ENCODE results near the gene RD3L. TPM values are rescaled to one million over a fixed set of nuclear protein-coding genes. Genes with fewer than 3 reads are reported as not detected.

The RD3L gene
- total RNA-seq, 3 donors from 2014 or later, result not detected

- H3K9me3 ChIP-seq, result no peaks in the 10 kb centered on the region
- H3K4me3 ChIP-seq, result no peak overlapping the region
- no peak for TF ChIP-seq CTCF (IDR thresholded peaks at IDR 0.05)
- ATAC-seq (peak; percentile 48), DNase-seq (peak in 2 of 3 donors; percentile 70 to 74)
- peaks cover 52% of the 10 kb centered on the region for H3K4me1 ChIP-seq (ENCODE audit: low read depth)
- no peaks in the 10 kb centered on the region for H3K36me3 ChIP-seq (ENCODE audit: low read depth)
- intact Hi-C loops (cut with DNase I, micrococcal nuclease), result no loop called here
Observed at GRCh38 chr14:103894034-103894722, 48.2 kb downstream of the RD3L start.

GRCh38 chr14:103892247-103892646 lies 50.1 kb downstream of the RD3L start:
- Histone ChIP-seq H3K36me3 (ENCODE audit: low read depth) (no peaks in the 10 kb centered on the region), H3K4me1 (ENCODE audit: low read depth) (peaks cover 47% of the 10 kb centered on the region), H3K9me3 (no peaks in the 10 kb centered on the region), H3K4me3 (no peak overlapping the region)
- peak; percentile 4 to 43 (median 23) for DNase-seq
- no peak for TF ChIP-seq CTCF (IDR thresholded peaks at IDR 0.05)
- no peak for ATAC-seq
- intact Hi-C loops (cut with DNase I, micrococcal nuclease), result no loop called here

GRCh38 chr14:103891667-103892215 lies 50.6 kb downstream of the RD3L start:
- no peaks in the 10 kb centered on the region for H3K9me3 ChIP-seq
- intact Hi-C loops (cut with DNase I, micrococcal nuclease), result no loop called here
- H3K36me3 ChIP-seq (ENCODE audit: low read depth), result no peaks in the 10 kb centered on the region
- no peak for TF ChIP-seq CTCF (IDR thresholded peaks at IDR 0.05)
- H3K4me1 ChIP-seq (ENCODE audit: low read depth), result peaks cover 51% of the 10 kb centered on the region
- ATAC-seq, result no peak
- DNase-seq, result peak; percentile 5 to 39 (median 33)
- H3K4me3 ChIP-seq, result no peak overlapping the region

GRCh38 chr14:103890821-103891666 lies 51.3 kb downstream of the RD3L start:
- TF ChIP-seq CTCF (IDR thresholded peaks at IDR 0.05), result no peak
- Histone ChIP-seq H3K4me3 (no peak overlapping the region), H3K4me1 (ENCODE audit: low read depth) (peaks cover 48% of the 10 kb centered on the region), H3K9me3 (no peaks in the 10 kb centered on the region), H3K36me3 (ENCODE audit: low read depth) (no peaks in the 10 kb centered on the region)
- DNase-seq (peak; percentile 9 to 43 (median 42)), ATAC-seq (no peak)
- intact Hi-C loops (cut with DNase I, micrococcal nuclease), result no loop called here

Other genes starting within 250 kb of the RD3L start
- gene XRCC3, start 227.1 kb downstream of the RD3L start, total RNA-seq, result 10 to 100 TPM in 2 of 3 donors, 1 to 10 TPM in 1; 7.7 to 17.8 (median 11.0) TPM
- gene ZFYVE21, start 226.7 kb downstream of the RD3L start, total RNA-seq, result 10 to 100 TPM; 49.9 to 67.1 (median 60.9) TPM
- 10 to 100 TPM; 49.6 to 65.5 (median 52.1) TPM for gene PPP1R13B, start 95.0 kb downstream of the RD3L start, total RNA-seq
- under 1 TPM; 0.39 to 0.98 (median 0.63) TPM for gene TDRD9, start 14.1 kb downstream of the RD3L start, total RNA-seq
- gene ASPG, start 143.2 kb upstream of the RD3L start, total RNA-seq, result 10 to 100 TPM in 2 of 3 donors, 1 to 10 TPM in 1; 2.1 to 15.0 (median 14.2) TPM
- gene KIF26A, start 196.1 kb upstream of the RD3L start, total RNA-seq, result 1 to 10 TPM; 3.8 to 7.7 (median 6.5) TPM

Data from mucosa of descending colon (tissue), 3 donors.